ENCODE results near the gene HVCN1. TPM values are rescaled to one million over a fixed set of nuclear protein-coding genes. Genes with fewer than 3 reads are reported as not detected.
"Not testable (repeated sequence)": the region's sequence is repeated elsewhere in the genome, so short reads cannot be mapped to it uniquely, and the experiment has no call there.

The HVCN1 gene
- total RNA-seq, 1 experiment from 2014 or later, result 52.0 TPM

DNA sequence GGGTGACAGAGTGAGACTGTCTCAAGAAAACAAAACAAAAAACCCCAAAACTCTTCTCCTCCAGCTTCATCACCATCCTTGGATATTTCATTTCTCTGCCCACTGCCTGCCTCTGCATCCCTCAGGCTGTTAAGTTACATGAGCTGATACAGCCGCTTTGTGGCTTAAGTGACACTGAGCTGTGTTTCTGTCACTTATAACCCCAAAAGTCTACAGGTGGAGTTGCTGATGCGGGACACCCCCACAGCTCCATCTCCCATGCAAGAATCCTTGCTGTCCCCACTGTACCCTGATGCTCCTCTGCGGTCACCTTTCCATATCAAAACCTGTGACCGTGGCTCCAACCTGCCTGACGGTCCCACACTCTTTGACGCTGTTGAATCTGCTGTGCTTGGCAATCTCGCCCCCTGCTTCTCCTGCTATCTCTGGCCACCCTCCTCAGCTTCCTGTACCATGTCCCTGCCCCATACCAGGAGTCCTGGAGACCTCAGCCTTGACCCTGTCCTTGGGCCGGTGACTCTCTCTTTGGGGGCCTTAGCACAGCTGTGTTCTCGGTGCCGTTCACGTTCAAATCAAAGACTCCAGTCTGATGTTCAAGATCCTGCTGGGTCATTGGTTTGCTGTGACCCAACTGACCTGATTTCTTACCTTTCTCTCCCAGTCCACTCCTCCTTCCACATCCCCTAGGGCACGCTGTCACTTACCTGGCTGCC, 20.3 kb downstream of the HVCN1 start:
- DNase-seq (ENCODE audit: extremely low read depth, low read depth), result no peak

DNA sequence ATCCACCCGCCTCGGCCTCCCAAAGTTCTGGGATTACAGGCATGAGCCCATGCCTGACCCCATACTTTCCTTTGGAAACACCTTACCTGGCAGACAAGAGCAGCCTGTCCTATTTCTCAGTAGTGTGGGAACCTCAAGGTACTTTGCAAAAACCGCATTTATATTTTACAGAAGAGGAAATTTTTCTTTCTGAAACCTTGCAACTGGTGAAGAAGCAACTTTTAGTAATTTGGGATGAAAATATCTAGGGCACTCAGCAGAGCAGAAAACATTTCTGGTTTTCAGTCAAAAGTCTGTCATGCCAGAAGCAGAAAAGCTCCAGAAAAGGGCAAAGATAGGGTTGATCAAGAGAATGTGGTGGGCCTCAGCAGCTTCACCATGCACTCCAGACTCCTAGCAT, 21.2 kb downstream of the HVCN1 start:
- DNase-seq (ENCODE audit: extremely low read depth, low read depth), result no peak

DNA sequence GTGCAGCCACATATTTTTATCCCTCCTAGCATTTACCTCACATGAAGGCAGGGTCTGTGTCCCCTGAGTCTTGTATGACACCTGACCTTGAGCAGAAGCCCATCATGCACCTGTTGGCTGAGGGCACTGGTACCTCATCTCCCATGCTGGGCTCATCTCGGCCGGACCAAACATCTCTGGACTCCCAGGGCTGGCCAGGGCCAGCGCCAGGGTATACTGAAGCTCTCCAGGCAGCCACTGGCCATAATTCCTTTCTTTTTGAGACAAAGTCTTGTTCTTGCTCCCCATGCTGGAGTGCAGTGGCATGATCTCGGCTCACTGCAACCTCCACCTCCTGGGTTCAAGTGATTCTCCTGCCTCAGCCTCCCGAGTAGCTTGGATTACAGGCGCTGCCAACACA, 22.0 kb downstream of the HVCN1 start:
- no peak for DNase-seq (ENCODE audit: extremely low read depth, low read depth)

DNA sequence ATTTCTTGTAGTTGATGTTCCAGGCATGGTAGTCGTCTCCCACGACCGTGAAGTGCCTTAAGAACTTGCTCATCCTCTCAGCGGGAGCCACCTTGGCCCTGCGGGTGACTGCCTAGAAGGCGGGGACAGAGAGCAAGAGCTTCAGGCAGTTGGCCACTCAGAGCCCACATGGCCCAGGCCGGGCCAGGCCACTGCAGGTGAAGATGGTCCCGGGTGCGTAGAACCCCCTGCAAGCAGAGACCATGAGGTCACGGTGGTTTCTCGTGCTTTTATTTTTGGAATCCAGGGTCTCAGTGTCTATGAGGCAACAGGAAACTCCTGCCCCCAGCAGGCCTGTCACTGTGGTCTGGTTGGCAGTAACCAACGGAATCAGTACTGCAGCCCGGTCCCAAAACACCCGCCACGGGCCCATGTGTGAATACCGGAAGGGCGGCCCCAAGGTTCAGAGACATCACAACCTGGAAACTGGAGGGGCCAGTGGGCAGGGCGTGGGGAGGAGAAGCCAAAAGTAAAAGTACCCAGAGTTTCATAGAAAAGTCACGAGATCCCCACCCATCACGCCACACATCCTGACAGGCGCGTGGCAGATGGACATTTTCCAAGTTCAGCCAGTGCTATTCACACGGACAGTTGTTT, 27.5 kb downstream of the HVCN1 start:
- DNase-seq (ENCODE audit: extremely low read depth, low read depth), result no peak

DNA sequence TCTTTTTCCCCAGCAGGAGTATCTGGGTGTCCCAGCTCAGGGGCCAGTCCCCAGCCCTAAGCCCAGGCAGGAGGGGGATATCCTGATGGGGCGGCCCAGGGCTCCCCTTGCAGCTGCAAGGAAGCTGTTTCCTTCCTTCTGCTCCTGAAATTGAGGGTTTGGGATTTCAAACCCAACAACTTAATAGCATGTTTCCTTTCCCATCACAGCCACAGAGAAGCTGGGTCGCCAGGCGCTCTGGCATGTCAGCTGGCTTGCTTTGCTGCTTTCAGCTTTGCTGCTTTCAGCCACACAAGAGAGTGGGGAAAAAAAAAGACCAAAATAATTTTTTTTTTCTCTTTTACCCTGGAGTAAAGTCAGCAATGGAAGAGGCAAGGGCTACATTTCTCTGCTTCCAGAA, 30.0 kb downstream of the HVCN1 start:
- no peak for DNase-seq (ENCODE audit: extremely low read depth, low read depth)

DNA sequence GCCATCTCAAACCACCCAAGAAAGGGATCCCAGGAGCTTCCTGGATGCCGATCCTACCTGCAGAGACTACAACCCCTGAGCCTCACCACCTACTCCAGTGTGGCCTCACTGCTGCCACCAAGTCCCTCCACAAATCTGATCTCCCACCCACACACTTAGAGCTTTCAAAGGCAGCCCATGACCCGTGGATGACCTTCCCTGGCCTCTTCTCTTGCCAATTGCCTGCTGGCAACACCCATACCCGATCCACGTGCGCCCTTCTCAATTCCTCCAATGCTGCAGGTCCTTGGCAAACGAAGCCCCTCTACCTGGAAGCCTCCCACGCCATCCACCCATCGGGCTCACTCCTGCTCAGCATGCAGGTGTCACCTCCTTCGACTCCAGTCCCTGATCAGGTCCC, 30.7 kb downstream of the HVCN1 start:
- DNase-seq (ENCODE audit: extremely low read depth, low read depth), result no peak

DNA sequence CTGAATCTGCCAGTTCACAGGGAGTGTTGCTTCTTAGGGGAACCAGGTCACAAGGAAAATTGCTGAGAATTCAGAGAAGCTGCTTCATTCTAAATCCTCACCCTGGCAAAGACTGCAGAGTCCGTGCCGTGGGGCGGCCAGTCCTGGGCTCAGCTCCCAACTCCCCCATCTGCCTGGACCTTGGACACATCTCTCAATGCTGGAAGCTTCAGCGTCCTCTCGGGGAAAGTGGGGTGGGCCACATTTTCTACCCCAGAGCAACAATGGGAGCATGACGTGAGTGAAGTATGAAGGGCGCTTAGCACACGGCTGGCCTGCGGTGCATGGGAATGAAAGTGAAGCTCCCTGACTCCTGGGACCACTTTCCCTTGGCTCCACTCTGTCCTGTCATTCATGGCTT, 31.2 kb downstream of the HVCN1 start:
- DNase-seq (ENCODE audit: extremely low read depth, low read depth), result no peak

DNA sequence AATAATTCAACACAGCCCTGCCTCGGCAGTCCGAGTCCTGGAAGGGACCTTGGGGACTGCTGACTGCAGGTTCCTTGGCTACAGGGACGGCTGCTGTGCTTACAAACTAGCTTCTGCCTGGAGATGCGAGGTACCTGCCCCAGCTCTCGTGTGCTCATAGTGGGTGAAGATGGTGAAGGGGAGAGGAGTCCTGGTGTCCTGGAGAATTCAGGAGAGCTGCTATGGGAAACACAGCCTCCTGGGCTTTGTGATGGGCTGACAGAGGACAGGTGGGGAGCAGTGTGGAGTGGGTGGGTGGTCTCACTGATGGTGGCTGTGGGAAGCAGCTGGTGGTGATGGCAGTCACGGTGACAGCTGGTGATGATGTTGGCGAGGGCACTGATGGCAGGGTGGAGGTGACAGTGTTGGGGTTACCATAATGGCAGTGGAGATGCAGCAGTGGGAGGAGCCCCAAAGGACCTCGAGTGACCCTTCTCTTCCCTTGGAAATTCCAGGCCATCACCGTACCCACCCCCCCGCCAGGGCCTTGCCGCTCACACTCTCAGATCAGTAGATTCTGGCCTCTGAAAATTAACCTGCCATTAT, 32.8 kb downstream of the HVCN1 start:
- no peak for DNase-seq (ENCODE audit: extremely low read depth, low read depth)

DNA sequence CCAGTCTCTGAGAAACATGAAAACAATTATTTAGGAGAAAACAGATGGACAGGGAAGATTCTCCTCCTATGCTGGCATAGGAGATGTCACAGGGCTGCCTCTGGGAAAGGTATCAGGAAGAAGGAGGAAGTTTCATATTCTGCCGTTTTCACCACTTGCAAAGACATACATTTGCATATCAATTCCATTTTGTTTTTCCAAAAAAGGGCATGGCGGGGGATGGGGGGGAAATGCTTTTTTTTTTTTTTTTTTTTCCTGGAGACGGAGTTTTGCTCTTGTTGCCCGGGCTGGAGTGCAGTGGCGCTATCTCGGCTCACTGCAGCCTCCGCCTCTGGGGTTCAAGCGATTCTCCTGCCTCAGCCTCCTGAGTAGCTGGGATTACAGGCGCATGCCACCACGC, 34.7 kb downstream of the HVCN1 start:
- DNase-seq (ENCODE audit: extremely low read depth, low read depth), result not testable (repeated sequence)

DNA sequence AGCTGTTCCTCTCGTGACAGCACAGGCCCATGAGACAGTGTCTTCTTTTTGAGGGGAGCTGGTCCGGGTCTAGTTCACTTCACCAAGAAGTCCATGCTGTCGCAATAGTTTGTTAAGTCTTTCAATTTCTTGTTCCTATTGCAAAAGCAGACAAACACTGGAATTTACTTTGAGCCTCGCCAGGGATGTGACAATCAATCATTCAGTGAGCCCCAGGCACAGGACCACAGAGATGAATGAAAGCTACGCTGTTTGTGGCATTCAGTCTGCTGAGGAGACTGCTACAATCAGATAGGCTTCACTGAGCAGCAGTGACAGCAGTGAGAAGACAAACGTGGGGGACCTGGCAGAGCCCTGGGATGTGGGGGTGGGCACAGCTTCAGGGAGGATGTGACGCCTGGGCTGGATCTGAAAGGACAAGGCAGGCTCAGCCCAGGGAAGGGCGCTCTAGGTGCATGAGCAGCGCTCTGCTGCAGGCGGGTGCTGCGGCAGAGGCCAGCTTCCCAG, 39.5 kb downstream of the HVCN1 start:
- DNase-seq (ENCODE audit: extremely low read depth, low read depth), result no peak

DNA sequence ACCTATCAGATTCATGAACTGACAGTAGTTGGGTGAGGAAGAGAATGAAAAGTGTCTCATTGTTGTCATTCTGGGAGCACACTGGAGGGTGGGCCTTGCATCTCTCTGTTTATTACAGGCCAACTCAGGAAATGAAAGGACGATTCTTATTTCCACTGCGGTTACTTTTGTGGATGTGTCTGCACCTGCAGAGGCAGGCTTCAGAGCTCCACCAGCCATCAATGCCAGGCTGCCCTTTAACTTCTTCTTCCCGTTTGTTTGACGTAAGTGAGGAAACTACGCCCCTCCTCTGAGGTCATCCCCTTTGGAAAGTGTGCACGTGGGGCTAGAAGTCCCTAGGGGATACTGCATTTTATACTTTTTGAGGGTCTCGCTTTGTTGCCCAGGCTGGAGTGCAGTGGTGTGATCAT, 41.3 kb downstream of the HVCN1 start:
- no peak for DNase-seq (ENCODE audit: extremely low read depth, low read depth)

DNA sequence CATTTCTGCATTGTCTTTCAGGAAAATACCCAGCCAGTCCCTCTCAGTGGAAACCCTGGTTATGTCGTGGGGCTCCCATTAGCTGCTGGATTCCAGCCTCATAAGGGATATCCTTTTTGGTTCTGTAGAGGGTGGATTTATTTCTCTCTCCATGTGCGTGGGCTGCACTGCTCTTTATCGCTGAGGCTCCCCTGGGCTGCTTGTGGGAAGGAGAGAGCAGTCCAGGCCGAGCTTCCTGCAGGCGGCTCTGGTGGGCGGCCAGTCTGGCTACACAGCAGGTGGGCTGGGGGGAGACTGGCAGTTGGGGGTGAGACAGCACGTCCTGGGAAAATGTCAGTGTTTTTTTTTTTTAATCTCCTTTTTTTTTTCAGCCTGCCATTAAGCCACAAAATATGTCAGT, 47.4 kb downstream of the HVCN1 start:
- DNase-seq (ENCODE audit: extremely low read depth, low read depth), result no peak

DNA sequence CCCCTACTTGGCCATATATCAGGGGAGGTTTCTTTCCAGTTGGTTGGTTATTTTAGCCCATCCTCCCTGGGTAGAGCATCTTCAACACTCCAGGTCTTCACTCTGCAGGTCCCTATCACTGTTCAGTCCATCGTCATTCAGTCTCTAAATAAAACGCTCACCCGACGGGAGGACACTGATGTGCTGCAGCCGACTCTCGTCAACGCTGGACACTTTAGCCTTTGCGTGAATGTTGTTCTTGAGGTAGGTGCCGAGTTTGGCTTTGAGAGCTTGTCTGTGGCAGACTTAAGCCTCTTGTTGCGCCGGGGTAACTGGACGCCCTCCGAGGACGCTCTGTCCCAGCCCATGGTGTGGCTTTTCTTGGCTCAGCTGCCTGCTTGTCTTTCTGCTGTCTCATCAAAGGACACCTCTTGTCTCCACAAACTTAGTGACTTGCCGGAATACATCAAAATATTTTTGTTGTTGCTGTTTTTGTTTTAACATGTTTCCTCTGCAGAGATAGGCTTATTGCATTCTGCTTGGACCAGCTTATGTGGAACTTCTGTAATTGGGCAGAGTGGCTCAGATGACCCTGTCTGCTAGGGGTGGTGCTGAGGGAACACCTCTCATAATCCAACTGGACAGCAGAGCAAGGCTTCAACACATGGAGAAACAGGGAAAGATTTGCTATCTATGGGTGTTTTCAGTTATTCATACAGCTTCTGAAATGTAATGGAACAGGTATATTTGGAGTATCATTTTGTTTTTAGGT, 48.5 kb downstream of the HVCN1 start:
- DNase-seq (ENCODE audit: extremely low read depth, low read depth), result no peak

DNA sequence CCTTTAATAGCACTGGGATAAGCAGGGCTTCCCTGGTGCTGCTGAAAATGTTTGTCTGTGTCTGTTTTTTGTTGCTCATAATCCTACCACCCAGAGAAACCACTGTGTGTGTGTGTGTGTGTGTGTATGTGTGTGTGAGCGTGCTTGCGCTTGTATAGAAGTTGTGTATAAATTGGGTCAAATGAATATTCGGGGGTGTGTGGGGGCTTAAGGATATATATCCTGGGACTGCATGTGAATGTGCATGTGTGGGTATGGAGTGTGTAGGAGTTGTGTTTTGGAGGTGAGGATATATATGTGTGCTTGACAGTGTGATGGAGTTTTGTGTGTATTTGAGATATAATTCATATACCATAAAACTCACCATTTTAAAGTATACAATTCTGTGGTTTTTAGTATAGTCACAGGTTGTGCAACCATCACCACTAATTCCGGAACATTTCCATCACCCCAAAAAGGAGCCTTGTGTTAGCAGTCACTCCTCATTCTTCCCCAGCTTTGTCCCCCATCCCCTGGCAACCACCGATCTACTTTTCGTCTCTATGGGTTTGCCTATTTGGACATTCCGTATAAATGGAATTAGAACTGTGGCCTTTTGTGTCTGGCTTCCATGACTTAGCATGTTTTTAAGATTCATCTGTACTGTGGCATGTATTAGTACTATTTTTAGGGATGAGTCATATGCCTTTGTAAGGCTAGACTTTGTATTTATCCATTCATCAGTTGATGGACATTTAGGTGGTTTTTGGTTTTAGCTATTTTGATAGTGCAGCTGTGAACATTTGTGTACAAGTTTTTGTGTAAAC, 49.4 kb downstream of the HVCN1 start:
- no peak for DNase-seq (ENCODE audit: extremely low read depth, low read depth)

DNA sequence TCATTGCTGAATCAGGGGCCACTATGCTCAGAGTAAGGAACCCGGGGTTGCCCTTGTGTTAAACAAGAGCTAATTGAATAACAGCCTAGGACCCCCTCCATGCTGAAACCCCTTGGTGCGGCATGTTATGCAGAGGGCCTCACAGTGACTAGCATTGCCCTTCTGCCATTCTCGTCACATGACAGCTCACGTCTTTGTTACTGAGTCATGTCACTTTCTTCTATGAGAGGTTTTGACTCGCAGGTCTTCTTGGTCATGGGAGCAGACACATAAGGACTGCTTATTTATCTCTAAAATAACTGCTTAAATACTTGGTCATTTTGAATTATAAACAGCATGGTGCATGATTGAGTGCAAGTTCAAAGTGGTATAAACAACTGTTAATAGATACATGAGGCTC, 50.1 kb downstream of the HVCN1 start:
- no peak for DNase-seq (ENCODE audit: extremely low read depth, low read depth)

DNA sequence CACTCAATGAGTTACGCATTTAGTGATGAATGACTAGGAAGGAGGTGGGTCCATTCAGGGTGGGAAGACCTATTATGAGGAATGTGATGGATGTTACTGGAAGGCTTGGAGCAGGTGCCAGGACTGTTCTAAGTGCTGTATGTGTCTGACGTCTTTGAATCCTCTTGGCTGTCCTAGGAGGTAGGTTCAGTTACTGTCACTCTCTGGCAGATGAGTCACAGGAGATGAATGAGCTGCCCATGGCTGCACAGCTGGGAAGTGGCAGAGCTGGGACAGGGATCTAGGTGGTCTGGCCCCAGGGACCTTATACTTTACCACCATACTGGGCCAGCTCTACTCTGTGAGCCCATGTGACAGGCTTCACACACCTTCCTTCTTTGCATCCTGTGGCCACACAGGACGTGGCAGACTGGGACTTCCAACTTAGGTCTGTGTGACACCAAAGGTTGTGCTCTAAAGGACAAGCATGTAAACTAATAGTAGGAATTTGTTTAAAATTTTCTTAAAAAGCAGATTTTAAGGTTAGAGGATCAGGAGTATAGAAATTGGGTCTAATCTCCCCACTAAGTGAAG, 51.0 kb downstream of the HVCN1 start:
- no peak for DNase-seq (ENCODE audit: extremely low read depth, low read depth)

DNA sequence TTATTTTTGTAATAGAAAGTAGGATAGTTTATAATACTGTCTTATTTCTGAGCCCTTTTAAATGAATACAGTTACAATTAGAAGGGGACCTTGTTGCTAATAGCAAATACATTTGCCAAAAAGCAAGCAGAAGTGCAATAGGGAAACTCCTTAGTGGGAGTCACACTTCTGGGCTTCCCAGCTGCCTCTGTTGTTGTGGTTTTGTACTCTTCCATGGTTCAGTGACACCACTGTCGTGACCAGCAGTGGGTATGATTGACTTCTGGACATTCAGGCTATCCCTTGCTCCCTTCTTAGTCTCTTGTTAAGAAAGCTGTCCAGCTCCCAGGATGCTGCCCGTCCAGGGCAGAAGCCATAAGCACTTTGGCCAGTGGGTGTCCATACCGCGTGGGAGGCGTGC, 52.4 kb downstream of the HVCN1 start:
- no peak for DNase-seq (ENCODE audit: extremely low read depth, low read depth)

DNA sequence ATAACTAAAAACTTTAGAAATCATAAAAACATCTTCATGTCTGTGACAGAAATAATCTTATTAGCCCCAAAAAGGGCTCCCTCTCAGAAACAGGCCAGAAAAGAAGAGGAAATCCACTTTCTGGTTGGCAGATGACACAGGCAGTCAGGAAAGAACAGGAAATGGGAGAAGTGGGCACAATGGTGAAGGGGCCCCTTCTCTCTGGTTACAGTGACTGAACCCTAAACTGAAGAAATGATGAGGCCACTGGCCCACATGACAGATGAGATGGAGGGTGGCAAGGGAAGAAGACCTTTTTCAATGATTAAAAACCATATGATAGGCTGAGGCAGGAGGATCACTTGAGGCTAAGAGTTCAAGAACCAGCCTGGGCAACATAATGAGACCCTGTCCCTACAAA, 53.9 kb downstream of the HVCN1 start:
- DNase-seq (ENCODE audit: extremely low read depth, low read depth), result no peak

DNA sequence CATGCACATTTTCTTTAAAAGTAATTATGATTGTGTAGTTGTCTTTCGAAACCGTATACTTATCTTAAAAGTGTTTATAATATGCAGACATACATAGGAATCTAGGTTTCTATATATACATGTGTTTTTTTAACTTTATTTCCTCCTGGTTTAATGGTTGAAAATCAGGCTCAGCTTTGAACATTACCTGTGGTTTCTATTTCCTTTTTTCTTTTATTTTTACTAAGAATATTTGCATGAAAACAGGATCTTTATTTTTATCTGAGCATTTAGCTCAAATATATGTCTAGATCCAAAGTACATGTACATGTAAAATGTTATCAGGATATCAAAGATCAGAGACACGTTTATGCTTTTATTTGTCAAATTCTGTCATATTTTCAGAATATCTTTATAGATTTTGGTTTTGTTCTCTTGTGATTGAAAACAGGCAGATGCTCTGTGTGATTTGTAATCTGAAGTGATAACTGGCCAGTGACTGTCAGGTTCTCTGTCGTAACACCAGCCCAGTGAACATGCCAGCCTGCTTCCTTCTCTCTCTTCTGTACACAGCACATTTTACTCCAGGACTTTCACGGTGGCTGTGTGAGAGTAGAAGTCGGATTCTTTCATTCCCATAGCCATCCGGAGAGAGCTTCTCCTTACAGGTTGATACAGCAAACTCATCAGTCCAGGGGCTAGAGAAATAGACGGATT, 61.3 kb downstream of the HVCN1 start:
- no peak for DNase-seq (ENCODE audit: extremely low read depth, low read depth)

DNA sequence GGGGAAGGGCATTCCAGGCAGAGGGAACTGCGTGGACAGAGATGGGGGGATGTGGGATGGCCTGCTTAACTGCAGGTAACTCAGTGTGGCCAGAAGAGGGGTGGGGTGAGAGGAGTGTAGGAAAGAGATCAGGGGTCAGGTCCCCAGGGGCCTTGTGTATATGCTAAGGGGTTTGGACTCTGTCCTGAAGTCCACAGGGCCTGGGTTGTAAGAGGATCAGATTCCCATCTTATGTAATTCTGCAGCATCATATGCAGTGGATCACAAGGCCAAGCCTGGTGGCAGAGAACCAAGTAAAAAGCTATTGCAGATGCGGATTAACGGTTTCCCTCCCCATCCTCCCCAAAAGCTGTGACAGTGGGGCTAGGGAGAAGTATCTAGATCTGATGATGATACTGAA, 66.3 kb downstream of the HVCN1 start:
- DNase-seq (ENCODE audit: extremely low read depth, low read depth), result no peak

All from NCI-H460 (cell line).